HepG2 (cell line): ENCODE measurements around the gene ACAN. TPM values are rescaled to one million over a fixed set of nuclear protein-coding genes. Genes with fewer than 3 reads are reported as not detected.

ENCODE experiments used
- ATAC-seq: fragments of 200-7000 bp; cut with Tn5 transposase; 3 replicates; pipeline ENCODE4 v1.9.1; 2020; ENCODE audit warnings: mild to moderate bottlenecking, moderate library complexity
- BruUV-seq: library from RNA; stranded (reverse); fragments of 400-500 nt; replicated peaks from 2 replicates; lab custom pipeline; 2021; lab: Mats Ljungman, UMichigan
- CTCF ChIA-PET: fragments of 300-600 bp; formaldehyde crosslinking; extraction: SDS; loops from one replicate; lab custom pipeline; 2021; ENCODE audit warnings: low total read pairs, inconsistent platforms, low intra/inter-chr PET ratio; lab: Yijun Ruan, JAX
- POLR2A ChIA-PET: fragments of 350-600 bp; sonication (Branson Sonifier 250); formaldehyde crosslinking; loops from one replicate; lab custom pipeline; 2020; ENCODE audit warnings: antibody characterized with exemption, inconsistent platforms; lab: Yijun Ruan, JAX
- DNase-seq: peaks from one replicate; pipeline ENCODE4 v3.0.0-alpha.2; 2015; ENCODE audit warnings: low spot score
- FAIRE-seq: peaks from 3 replicates; lab custom pipeline; 2011; peaks lifted over from hg19 to GRCh38; lab: Jason Lieb, UNC
- H2AFZ ChIP-seq: one replicate; pipeline ENCODE4 v1.6.1; 2011; ENCODE audit warnings: low read length, inconsistent platforms
- H3K27ac ChIP-seq: fragments of 300-600 bp; 3 replicates; pipeline ENCODE4 v1.8.0; 2011; ENCODE audit warnings: mixed run types, mild to moderate bottlenecking, mixed read lengths, low read length, inconsistent platforms; ENCODE audit not compliant: insufficient read depth; ENCODE audit errors: extremely low read length
- H3K27me3 ChIP-seq, 2 experiments: fragments of 200-600 bp in 1 of 2; 2 replicates in 1 of 2; 3 replicates in 1 of 2; pipeline versions ENCODE4 v1.6.0 to v1.8.0; 2011; ENCODE audit warnings: low read length in 2 of 2, mild to moderate bottlenecking in 2 of 2, moderate library complexity in 2 of 2, inconsistent platforms in 1 of 2; ENCODE audit not compliant: insufficient read depth in 2 of 2, control insufficient read depth in 1 of 2
- H3K36me3 ChIP-seq, 2 experiments: fragments of 200-600 bp in 1 of 2; replicated peaks in 1 of 2; 2 replicates in 1 of 2; 3 replicates in 1 of 2; pipeline versions ENCODE4 v1.5.1 to v1.8.0; 2011; ENCODE audit warnings: low read length in 2 of 2, inconsistent platforms in 1 of 2; ENCODE audit not compliant: insufficient read depth in 2 of 2, control insufficient read depth in 1 of 2
- H3K4me1 ChIP-seq: 2 replicates; pipeline ENCODE4 v1.5.1; 2012; ENCODE audit warnings: low read length, inconsistent platforms; ENCODE audit not compliant: insufficient read depth
- H3K4me2 ChIP-seq: 2 replicates; pipeline ENCODE4 v1.6.0; 2011; ENCODE audit warnings: low read depth, low read length, inconsistent platforms
- H3K4me3 ChIP-seq, 3 experiments: fragments of 200-600 bp in 1 of 3; sonication (generic), shearing (Covaris generic) in 1 of 3; replicated peaks in 1 of 3; 2 replicates each; pipeline ENCODE4 v1.5.1; 2011 to 2016; ENCODE audit warnings: low read length in 3 of 3, inconsistent platforms in 2 of 3, low read depth in 2 of 3, mild to moderate bottlenecking in 2 of 3, control low read depth in 1 of 3, mixed read lengths in 1 of 3; ENCODE audit not compliant: insufficient read depth in 1 of 3
- H3K79me2 ChIP-seq: one replicate; pipeline ENCODE4 v1.6.1; 2011; ENCODE audit warnings: low read length, inconsistent platforms; ENCODE audit not compliant: insufficient read depth
- H3K9ac ChIP-seq: 2 replicates; pipeline ENCODE4 v1.6.0; 2011; ENCODE audit warnings: mild to moderate bottlenecking, low read depth, low read length, inconsistent platforms; ENCODE audit not compliant: insufficient read depth
- H3K9me3 ChIP-seq: 2 replicates; pipeline ENCODE4 v1.5.1; 2012; ENCODE audit warnings: mild to moderate bottlenecking, low read length
- H4K20me1 ChIP-seq: 2 replicates; pipeline ENCODE4 v1.6.0; 2011; ENCODE audit warnings: inconsistent platforms, mild to moderate bottlenecking, low read length, moderate library complexity; ENCODE audit not compliant: insufficient read depth
- ARNT2 ChIP-seq: sonication (generic); formaldehyde crosslinking; IDR thresholded peaks from 2 replicates; pipeline ENCODE4 v1.8.0; 2022; ENCODE audit warnings: mild to moderate bottlenecking, low read depth, missing genetic modification reagents, moderate library complexity
- CHD2 ChIP-seq: IDR thresholded peaks from 2 replicates; pipeline ENCODE4 v1.6.1; 2011; ENCODE audit warnings: low read depth, low read length, improper control_type of control experiment
- HDAC6 ChIP-seq: fragments of 200-600 bp; sonication (generic); IDR thresholded peaks from 2 replicates; pipeline ENCODE4 v1.7.0; 2017; ENCODE audit warnings: mild to moderate bottlenecking, antibody characterized with exemption, low read length, low read depth
- JUND ChIP-seq: sonication (generic); formaldehyde crosslinking; IDR thresholded peaks from 2 replicates; pipeline ENCODE4 v1.8.0; 2022; ENCODE audit warnings: mild to moderate bottlenecking, missing genetic modification reagents
- MYNN ChIP-seq: sonication (generic); formaldehyde crosslinking; IDR thresholded peaks from 2 replicates; pipeline ENCODE4 v1.4.0; 2020; ENCODE audit warnings: mild to moderate bottlenecking, low read depth, missing genetic modification reagents
- NFYC ChIP-seq: IDR thresholded peaks from 2 replicates; pipeline ENCODE4 v1.6.1; 2016; ENCODE audit warnings: missing genetic modification reagents, missing compliant biosample characterization
- RBM22 ChIP-seq: fragments of 200-400 bp; formaldehyde crosslinking; optimal IDR thresholded peaks from 2 replicates; pipeline ENCODE3; 2017; ENCODE audit warnings: mild to moderate bottlenecking, low read length, moderate library complexity
- SIX1 ChIP-seq: sonication (generic); formaldehyde crosslinking; IDR thresholded peaks from 2 replicates; pipeline ENCODE4 v1.4.0; 2020; ENCODE audit warnings: missing genetic modification reagents, borderline replicate concordance
- ZFP1 ChIP-seq: IDR thresholded peaks from 2 replicates; pipeline ENCODE4 v1.6.1; 2016
- ZNF160 ChIP-seq: sonication (generic); formaldehyde crosslinking; IDR thresholded peaks from 2 replicates; pipeline ENCODE4 v1.8.0; 2022; ENCODE audit warnings: mild to moderate bottlenecking, inconsistent platforms, missing genetic modification reagents
- WGBS: methylation state at CpG from one replicate; pipeline ENCODE4 v1.1.6; 2017; ENCODE audit warnings: low lambda C conversion rate; 5-methylcytosine and 5-hydroxymethylcytosine counted together
- in situ Hi-C: cut with HindIII; loops from 2 replicates; pipeline ENCODE4 v1.10.0; 2017; ENCODE audit warnings: low pct_unique_long_range_greater_than_20kb; ENCODE audit not compliant: extremely low pct_ligation_motif_present
- intact Hi-C: fragments of 100-400 bp; cut with micrococcal nuclease; formaldehyde crosslinking; loops from one replicate; pipeline ENCODE4 v1.10.0; 2022; ENCODE audit not compliant: unreplicated experiment
- polyA plus RNA-seq, 8 experiments: library from polyadenylated mRNA; depleted of rRNA in 3 of 8; stranded (reverse) in 7 of 8; unstranded in 1 of 8; fragments of >200 nt; fragmentation: Illumina TruSeq in 4 of 8; extraction: Trizol in 4 of 8; gene quantifications; 2 replicates each; pipeline versions ENCODE4 v1.2.1 to v1.2.3, GENCODE V29; 2011 to 2016; ENCODE audit warnings: low read depth in 4 of 8, missing spikeins in 1 of 8, mixed read lengths in 1 of 8; ENCODE audit not compliant: insufficient read depth in 1 of 8
- total RNA-seq, 5 experiments: library from RNA; depleted of rRNA; stranded (reverse); fragments of >200 nt; fragmentation: Illumina TruSeq; extraction: Trizol; gene quantifications; 2 replicates each; pipeline ENCODE4 v1.2.3, GENCODE V29; 2016; ENCODE audit warnings: low read depth in 1 of 5
- TF ChIP-seq, protein P1 (sequence below): sonication (generic); formaldehyde crosslinking; IDR thresholded peaks from 2 replicates; pipeline ENCODE4 v1.9.0; 2021; ENCODE audit warnings: missing genetic modification reagents, borderline replicate concordance
- TF ChIP-seq, protein P2 (sequence below): fragments of 450-650 bp; IDR thresholded peaks from 2 replicates; pipeline ENCODE4 v1.6.1; 2017; ENCODE audit warnings: mild to moderate bottlenecking

The ACAN gene
- total and polyA plus RNA-seq, 2 of the 13 experiments (the other 11 are each of a cell fraction or from before 2014, with no cell fraction given), result not detected

DNA sequence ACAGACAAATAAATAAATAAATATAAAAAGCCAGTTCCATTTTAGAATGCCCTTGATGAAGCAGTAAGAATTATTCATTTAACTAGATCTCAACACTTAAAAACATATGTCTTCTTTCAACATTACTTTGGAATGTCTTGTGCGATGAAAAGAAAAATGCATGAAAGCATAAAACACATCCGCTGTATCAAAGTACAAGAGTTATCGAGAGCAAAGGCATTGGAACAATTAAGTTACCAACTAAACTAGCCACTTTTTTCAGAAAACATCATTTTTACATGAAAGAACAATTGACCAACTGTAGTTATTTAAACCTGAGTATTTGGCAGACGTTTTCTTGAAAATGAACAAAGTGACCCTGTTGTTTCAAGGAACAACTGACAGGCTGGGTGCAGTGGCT, 27.5 kb upstream of the ACAN start:
- ChIA-PET POLR2A (no interaction called here), CTCF (no interaction called here)
- 58% methylated on average over 4 of the region's 4 CpGs for WGBS
- no peaks in the 10 kb centered on the region for H4K20me1 ChIP-seq
- no peak overlapping the region for H3K9ac ChIP-seq
- no peaks in the 10 kb centered on the region; a peak in 1 of 5 replicates for H3K27me3 ChIP-seq
- intact Hi-C loops (no loop called here), in situ Hi-C loops (no loop called here)
- H3K36me3 ChIP-seq, result no peaks in the 10 kb centered on the region
- no peaks in the 10 kb centered on the region for H3K79me2 ChIP-seq
- no peak overlapping the region for H3K4me3 ChIP-seq
- H2AFZ ChIP-seq, result no peak overlapping the region
- H3K4me1 ChIP-seq, result no peaks in the 10 kb centered on the region
- H3K4me2 ChIP-seq, result no peak overlapping the region
- H3K27ac ChIP-seq, result no peak overlapping the region
- no peak for ATAC-seq
- TF ChIP-seq, protein P1, sequence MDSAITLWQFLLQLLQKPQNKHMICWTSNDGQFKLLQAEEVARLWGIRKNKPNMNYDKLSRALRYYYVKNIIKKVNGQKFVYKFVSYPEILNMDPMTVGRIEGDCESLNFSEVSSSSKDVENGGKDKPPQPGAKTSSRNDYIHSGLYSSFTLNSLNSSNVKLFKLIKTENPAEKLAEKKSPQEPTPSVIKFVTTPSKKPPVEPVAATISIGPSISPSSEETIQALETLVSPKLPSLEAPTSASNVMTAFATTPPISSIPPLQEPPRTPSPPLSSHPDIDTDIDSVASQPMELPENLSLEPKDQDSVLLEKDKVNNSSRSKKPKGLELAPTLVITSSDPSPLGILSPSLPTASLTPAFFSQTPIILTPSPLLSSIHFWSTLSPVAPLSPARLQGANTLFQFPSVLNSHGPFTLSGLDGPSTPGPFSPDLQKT (CRISPR knock-in tag), result no peak
- TF ChIP-seq ZNF160 (CRISPR knock-in tag) (no peak), ZFP1 (CRISPR knock-in tag) (0 out of 2 replicates have a peak, but pooled peaks have one; percentile 51)
- no peak for DNase-seq
- FAIRE-seq, result no peak
- no TSS peak for BruUV-seq
- peaks cover 9% of the 10 kb centered on the region for H3K9me3 ChIP-seq

DNA sequence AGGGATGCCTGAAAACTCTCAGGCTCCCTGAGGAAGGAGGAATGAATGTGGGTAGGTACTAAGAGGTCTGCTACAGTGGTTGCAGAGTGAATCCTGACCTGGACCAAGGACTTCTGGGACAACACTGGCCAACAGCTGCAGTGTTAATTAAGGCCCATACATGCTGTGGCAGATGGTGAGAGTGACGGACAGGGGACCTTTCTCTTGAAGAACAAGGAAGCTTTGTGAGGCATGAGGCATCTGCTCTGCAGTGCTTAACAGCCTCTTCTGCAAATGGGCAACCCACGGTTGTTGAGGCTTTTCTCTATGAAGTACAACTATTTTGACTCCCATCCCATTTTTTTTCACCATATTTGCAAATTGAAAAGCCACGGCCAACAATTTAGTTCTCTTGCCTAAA, 26.6 kb upstream of the ACAN start:
- intact Hi-C loops (no loop called here), in situ Hi-C loops (no loop called here)
- TF ChIP-seq NFYC (CRISPR knock-in tag), result no peak
- TF ChIP-seq CHD2, result no peak
- TF ChIP-seq, protein P2, sequence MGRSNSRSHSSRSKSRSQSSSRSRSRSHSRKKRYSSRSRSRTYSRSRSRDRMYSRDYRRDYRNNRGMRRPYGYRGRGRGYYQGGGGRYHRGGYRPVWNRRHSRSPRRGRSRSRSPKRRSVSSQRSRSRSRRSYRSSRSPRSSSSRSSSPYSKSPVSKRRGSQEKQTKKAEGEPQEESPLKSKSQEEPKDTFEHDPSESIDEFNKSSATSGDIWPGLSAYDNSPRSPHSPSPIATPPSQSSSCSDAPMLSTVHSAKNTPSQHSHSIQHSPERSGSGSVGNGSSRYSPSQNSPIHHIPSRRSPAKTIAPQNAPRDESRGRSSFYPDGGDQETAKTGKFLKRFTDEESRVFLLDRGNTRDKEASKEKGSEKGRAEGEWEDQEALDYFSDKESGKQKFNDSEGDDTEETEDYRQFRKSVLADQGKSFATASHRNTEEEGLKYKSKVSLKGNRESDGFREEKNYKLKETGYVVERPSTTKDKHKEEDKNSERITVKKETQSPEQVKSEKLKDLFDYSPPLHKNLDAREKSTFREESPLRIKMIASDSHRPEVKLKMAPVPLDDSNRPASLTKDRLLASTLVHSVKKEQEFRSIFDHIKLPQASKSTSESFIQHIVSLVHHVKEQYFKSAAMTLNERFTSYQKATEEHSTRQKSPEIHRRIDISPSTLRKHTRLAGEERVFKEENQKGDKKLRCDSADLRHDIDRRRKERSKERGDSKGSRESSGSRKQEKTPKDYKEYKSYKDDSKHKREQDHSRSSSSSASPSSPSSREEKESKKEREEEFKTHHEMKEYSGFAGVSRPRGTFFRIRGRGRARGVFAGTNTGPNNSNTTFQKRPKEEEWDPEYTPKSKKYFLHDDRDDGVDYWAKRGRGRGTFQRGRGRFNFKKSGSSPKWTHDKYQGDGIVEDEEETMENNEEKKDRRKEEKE, result no peak
- TF ChIP-seq MYNN (CRISPR knock-in tag), result no peak
- TF ChIP-seq HDAC6, result no peak
- no peak for TF ChIP-seq SIX1 (CRISPR knock-in tag)
- TF ChIP-seq JUND (CRISPR knock-in tag), result no peak
- no peak for TF ChIP-seq ARNT2
- no peak for TF ChIP-seq RBM22
- H4K20me1 ChIP-seq, result no peaks in the 10 kb centered on the region
- no peak for DNase-seq
- H3K27ac ChIP-seq, result no peak overlapping the region
- ChIA-PET POLR2A (no interaction called here), CTCF (no interaction called here)
- no peaks in the 10 kb centered on the region for H3K4me1 ChIP-seq
- FAIRE-seq, result no peak
- no peak overlapping the region for H3K9ac ChIP-seq
- ATAC-seq, result no peak
- H3K4me3 ChIP-seq, result no peak overlapping the region
- H3K4me2 ChIP-seq, result no peak overlapping the region
- H3K9me3 ChIP-seq, result peaks cover 9% of the 10 kb centered on the region
- no peak overlapping the region for H2AFZ ChIP-seq
- no peaks in the 10 kb centered on the region; a peak in 1 of 5 replicates for H3K27me3 ChIP-seq
- 16% methylated on average over 3 of the region's 3 CpGs for WGBS
- BruUV-seq, result no TSS peak
- H3K36me3 ChIP-seq, result no peaks in the 10 kb centered on the region
- H3K79me2 ChIP-seq, result no peaks in the 10 kb centered on the region
